HG03521 (cell line): ENCODE data around the gene RAG1.

Experiments used
- ATAC-seq: cut with Tn5 transposase; IDR thresholded peaks from one replicate; pipeline ENCODE4 v1.9.1; 2021; ENCODE audit warnings: mild to moderate bottlenecking, moderate library complexity; ENCODE audit not compliant: unreplicated experiment

Gene RAG1

GRCh38 chr11:36588099-36588498 lies 20.3 kb downstream of the RAG1 start:
- no peak for ATAC-seq

GRCh38 chr11:36590513-36590912 lies 22.7 kb downstream of the RAG1 start:
- ATAC-seq, result no peak

DNA sequence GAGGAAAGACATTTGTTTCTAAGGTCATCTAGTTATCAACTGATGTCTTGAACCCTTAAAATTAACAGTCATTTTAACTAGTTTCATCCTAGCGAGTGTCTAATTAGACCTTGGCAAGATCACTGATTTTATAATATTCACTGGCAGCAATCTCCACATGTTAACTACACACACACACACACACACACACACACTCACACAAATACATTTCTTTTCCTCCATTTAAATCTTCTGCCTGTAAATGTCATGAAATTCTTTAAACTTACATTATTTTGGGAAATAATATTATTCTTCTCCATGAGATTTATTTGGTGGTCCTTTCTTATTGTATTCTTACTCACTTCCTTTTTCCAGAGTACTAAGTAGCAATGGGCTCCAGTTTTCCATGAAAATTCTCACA lies 23.6 kb downstream of the RAG1 start:
- no peak for ATAC-seq

GRCh38 chr11:36594316-36594989 lies 26.6 kb downstream of the RAG1 start, which contains the start of gene IFTAP:
IFTAP (plus strand) TSS chr11:36594502; CDS start chr11:36610104, 15,602 bp downstream.
- ATAC-seq, result peak; percentile 62

DNA sequence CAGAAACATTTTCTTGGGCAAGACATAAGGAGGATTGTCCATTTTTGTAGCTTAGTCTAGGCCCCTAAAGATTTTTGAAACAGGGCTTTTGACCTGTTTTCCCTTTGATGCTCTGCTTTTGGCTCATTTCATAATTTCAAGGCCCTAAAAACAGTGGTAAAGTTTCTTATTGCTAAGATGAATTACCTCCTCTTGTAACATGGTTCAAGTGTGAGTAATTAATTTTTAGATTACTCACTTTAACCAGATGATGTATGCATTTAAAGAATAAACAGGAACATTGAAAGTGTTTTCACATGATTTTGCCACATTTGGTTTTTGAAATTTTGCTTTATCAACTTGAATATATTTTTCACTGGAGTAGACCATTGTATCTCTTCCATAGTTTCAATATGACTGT lies 29.1 kb downstream of the RAG1 start:
- no peak for ATAC-seq

GRCh38 chr11:36598051-36598450 lies 30.2 kb downstream of the RAG1 start, which contains the start of gene RAG2:
RAG2 (minus strand) TSS chr11:36598236; CDS start chr11:36594168, 4,068 bp downstream.
- no peak for ATAC-seq

- ATAC-seq, result no peak
Measured at GRCh38 chr11:36600180-36600579, 32.4 kb downstream of the RAG1 start.

- ATAC-seq, result no peak
Measured at GRCh38 chr11:36601155-36601554, 33.3 kb downstream of the RAG1 start.

DNA sequence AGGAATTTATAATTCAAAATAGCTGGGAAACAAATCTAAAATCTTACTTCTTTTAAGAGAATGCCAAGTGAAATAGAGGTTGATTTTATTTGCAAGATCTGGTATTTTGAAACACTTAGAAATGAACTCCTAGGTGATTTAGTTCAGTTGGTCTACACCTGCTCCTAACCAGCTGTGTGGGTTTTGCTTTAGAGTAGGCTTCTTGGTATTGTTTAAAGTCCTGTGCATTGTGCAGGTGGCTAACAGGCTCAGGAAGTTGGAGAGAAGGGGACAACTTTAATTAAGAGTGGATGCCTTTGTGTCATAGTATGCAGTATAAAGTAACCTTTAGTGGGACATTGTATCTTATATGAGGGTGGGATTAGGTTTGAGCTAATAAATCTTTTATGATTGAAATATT lies 34.3 kb downstream of the RAG1 start:
- no peak for ATAC-seq

DNA sequence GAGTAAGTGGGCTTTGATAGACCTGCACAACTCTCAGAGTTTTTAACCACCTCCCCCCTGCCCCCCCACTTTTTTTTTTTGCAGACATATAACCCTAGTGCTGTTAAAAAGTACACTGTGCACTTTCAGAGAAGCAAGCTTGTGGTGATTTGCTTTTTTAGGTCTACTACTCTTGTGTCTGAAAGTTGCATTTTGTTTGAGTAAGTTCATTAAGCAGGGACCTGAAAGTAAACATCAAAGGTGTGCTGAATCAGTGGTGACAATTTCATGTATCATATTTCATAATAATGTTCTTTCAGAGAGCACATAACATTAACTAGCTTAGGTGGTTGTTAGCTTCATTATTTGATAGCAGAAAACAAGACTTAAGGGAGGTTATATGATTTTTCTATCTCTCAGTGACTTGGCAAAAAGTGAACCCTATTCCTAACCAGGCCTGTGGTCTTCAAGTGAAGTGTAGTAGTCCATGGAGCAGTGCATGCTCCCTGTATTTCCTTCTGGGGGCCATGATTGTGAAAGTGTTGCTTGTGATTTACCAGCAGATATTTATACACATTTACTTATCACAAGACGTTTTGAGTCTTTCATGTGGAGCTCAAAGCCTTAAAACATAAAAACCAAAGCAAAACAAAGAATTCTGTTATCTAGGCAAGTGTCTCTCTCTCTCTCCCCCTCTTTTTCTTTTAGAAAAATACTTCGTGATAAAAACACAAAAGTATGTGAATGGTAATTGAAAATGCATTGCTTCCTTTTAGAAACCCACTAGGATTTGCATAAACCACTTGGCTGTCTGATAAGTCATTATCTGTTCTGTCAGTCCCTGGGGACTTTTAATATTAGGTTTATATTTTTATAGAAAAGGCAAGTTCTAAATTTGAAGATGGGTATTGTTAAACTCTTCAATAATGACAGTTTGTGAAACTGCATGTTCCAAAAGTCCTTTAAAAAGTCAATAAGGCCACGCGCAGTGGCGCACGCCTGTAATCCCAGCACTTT lies 37.7 kb downstream of the RAG1 start:
- ATAC-seq, result no peak

GRCh38 chr11:36608491-36609199 lies 40.8 kb downstream of the RAG1 start:
- no peak for ATAC-seq

DNA sequence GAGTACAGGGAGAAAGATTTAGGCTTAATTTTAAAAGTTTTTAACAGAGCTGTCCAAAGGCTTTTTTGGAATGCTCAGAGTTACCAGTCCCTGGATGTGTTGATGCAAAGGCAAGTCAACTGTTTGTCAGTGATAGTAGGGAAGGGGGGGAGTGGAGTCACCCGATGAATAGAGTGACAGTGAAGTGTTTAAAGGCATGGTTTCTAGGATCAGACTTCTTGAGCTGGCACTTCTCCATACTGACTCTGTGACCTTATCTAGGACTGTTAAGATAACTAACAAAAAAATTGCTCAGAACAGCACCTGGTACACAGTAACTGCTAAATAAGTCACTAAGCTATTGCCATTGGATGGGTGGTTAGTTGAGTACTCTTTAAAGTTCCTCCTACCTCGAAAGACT lies 41.6 kb downstream of the RAG1 start:
- no peak for ATAC-seq

GRCh38 chr11:36615826-36616225 lies 48.0 kb downstream of the RAG1 start:
- no peak for ATAC-seq

DNA sequence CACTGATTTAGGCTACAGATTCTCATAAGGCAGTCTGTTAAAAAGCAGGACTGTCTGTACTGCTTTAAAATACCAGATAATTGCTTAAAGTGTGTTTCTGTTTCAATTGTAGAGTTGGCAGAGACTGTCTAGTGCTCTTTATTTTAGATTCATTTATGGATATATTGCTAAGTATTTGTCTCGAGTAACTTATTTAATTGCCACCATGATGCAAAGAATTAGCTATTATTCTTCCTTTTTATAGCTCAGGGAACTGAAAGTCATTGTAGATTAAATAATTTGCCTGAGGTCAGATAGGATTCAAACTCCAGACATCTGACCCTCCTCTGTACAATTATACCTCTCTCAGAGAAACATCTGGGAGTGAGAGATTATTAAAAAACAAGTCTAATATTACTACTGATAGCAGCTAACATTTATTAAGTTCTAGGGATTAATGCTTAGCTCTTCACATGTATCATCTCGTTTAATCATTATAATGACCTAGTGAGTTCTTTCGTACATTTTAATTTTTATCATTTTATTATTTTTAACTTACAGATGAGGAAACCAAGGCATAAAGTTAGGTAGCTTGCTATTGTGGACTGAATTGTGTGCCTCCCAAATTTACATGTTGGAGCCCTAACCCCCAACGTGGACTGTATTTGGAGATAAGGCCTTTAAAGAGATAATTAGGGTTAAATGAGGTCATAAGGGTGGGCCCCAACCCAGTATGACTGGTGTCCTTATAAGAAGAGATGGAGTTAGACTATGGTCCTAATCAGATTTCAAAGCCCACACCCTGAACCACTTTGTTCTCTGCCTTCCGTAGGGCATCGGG lies 49.9 kb downstream of the RAG1 start:
- no peak for ATAC-seq

GRCh38 chr11:36618363-36619047 lies 50.7 kb downstream of the RAG1 start:
- no peak for ATAC-seq

DNA sequence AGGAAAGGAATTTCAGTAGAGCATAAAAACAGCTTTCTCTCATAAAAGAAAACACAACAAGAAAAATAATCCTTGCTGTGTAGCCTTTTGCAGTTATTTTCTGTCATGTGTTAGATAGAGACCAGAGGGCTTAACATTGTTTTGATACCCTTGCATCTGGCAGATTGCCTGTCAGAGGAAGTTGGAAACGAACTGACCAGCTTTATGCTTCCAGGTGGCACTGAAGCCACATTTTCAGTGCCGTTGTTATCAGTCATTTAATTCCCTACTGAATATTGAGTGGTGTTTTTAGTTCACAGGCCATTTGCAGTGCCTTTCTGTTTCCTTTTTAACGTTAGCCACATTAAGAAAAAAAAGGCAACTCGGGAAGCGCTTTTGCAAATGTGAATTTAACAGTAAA lies 51.7 kb downstream of the RAG1 start:
- no peak for ATAC-seq

DNA sequence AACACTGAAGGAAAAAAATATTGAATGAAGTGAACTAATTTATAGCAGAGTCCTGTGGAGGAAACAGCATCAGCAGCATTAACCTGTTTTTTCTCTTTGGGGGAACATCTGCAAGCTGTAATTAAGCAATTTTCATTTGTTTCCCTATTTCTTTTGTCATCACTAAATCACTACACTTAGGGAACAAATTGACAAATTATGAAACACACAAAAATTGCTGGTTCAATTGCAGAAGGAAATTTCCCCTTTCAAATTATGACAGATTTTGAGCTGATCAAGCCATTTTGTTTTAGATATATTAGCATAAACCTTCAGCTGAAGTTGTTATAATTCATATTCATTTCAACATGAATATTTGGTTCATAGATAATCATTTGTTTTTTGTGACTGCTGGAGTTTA lies 52.4 kb downstream of the RAG1 start:
- ATAC-seq, result no peak

DNA sequence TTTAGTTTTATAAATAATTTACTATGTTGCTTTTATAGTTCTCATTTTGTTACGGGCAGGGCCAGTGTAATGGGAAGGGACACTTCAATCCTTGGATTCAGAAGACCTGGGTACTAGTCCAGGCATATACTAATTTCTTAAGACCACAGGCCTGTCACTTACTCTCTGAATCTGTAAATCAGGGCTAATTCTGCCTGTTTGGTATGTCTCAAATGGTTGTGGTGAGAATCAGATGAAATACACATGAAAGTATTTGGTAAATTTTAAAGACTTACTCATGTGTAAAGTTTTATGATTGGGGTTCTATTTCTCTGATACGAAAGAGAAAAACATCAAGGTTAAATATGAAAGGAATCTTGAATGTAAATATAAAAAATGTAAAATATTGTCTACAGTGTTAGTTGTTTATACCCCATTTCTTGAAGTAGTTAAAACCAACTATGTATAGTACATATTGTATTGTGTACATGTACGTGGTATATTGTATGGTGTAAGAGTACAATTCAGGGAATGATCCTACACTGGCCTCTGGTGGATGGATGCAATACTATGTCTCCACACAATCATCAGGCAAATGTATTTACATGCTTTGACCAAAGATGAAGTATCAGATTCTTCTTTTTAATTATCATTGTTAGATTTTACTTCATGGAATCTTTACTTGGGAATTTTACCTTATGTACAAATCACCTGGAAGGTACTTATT lies 54.8 kb downstream of the RAG1 start:
- ATAC-seq, result peak; percentile 52

DNA sequence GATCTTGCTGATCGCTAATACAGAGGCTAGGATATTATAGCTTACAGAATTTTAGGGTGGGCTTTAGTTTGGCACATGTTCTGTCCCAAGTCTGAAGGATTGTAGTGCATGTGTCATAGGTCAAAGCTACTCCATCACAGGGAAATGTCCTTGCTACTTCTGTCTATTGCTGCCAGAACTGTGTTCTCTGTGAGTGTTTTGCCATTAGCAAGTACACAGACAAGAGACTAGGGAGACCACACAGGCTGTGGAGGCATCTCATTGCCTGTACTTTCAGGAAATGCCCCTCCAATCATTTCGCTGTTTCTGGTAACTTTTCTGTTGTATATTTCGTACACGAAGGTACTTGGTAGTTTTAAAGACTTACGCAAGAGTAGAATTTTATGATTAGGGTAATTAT lies 55.7 kb downstream of the RAG1 start:
- no peak for ATAC-seq
